HEK293T (cell line): ENCODE measurements around the gene NT5C3A.

Experiments
- ELF4 ChIP-seq: fragments of 450-650 bp; IDR thresholded peaks from 2 replicates; pipeline ENCODE4 v1.6.1; 2017; ENCODE audit warnings: antibody characterized with exemption
- FOXA1 ChIP-seq: fragments of 450-650 bp; IDR thresholded peaks from 2 replicates; pipeline ENCODE4 v1.6.1; 2016; ENCODE audit warnings: mild to moderate bottlenecking
- FOXK2 ChIP-seq: fragments of 450-650 bp; IDR thresholded peaks from 2 replicates; pipeline ENCODE4 v1.6.1; 2016; ENCODE audit warnings: mild to moderate bottlenecking
- LEF1 ChIP-seq: fragments of 450-650 bp; IDR thresholded peaks from 2 replicates; pipeline ENCODE4 v1.6.1; 2017; ENCODE audit warnings: mild to moderate bottlenecking, borderline replicate concordance
- NFRKB ChIP-seq: fragments of 450-650 bp; IDR thresholded peaks from 2 replicates; pipeline ENCODE4 v1.6.1; 2016; ENCODE audit warnings: mild to moderate bottlenecking, moderate library complexity
- SUZ12 ChIP-seq: fragments of 450-650 bp; IDR thresholded peaks from 2 replicates; pipeline ENCODE4 v1.6.1; 2016; ENCODE audit warnings: mild to moderate bottlenecking
- ZNF384 ChIP-seq: fragments of 450-650 bp; IDR thresholded peaks from 2 replicates; pipeline ENCODE4 v1.6.1; 2016

- TF ChIP-seq LEF1 (no peak), SUZ12 (no peak), FOXK2 (no peak), FOXA1 (no peak), ZNF384 (no peak), NFRKB (no peak), ELF4 (no peak)
Observed at GRCh38 chr7:33079763-33080690, 17.5 kb upstream of the NT5C3A start.
